Measurements from ENCODE around the gene NFIA. TPM values are rescaled to one million over a fixed set of nuclear protein-coding genes. Genes with fewer than 3 reads are reported as not detected.
"Not testable (repeated sequence)": the region's sequence is repeated elsewhere in the genome, so short reads cannot be mapped to it uniquely, and the experiment has no call there.

Gene NFIA
- total RNA-seq, 1 donor from 2014 or later, result 31.3 TPM

DNA sequence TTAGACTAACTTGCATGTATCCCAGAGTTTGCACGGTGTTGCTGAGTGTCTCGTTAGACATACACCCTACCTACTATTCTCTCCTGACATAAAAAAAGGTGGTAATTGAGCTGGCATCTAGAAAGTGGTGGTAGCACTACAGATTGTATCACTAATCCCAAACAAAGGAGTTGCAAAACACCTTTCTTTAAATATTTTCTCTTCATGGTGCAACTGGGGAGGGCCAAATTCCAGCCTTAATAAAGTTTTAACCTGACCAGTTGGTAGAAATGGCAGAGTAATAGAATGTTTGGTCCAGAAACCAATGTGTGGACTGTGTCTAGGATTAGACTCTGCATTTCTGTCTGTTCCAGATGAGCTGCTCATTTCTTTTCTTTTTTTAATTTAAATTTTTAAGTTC, 40.0 kb downstream of the NFIA start:
- no peak overlapping the region for H3K27ac ChIP-seq (ENCODE audit: low read depth, low read length)
- no peak overlapping the region for H3K9ac ChIP-seq (ENCODE audit: low read depth in 1 of 3, low read length in 3 of 3)
- no peaks in the 10 kb centered on the region for H3K36me3 ChIP-seq (ENCODE audit: control insufficient read depth in 3 of 3, insufficient read depth in 3 of 3, low read length in 3 of 3)
- H3K4me1 ChIP-seq (ENCODE audit: control insufficient read depth in 3 of 3, insufficient read depth in 3 of 3, low read length in 3 of 3), result peaks cover 34 to 52% (median 40%) of the 10 kb centered on the region in 3 donors
- no peaks in the 10 kb centered on the region for H3K9me3 ChIP-seq (ENCODE audit: control insufficient read depth in 3 of 3, low read length in 3 of 3)
- no peak overlapping the region for H3K4me3 ChIP-seq (ENCODE audit: low read length in 3 of 3)
- no peaks in the 10 kb centered on the region for H3K27me3 ChIP-seq (ENCODE audit: control insufficient read depth in 3 of 3, insufficient read depth in 3 of 3, low read length in 3 of 3)

DNA sequence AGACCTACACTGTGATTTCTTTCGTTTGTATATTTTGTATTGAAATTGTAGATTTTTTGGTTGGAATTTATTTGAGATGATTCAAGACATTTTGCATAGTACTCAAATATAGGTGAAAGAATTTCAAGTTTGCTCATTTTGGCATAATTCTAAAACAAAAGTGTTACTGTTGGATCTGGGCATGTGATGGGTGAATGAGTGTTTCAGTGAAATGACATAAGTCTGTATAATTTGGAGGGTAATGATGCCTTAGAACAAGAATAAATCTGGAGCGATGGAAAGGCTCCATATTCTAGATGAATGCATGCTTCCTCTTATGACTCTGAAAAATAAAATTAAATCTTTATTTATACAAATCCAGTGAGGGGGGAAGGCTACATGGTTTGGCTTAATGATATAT, 41.0 kb downstream of the NFIA start:
- H3K4me3 ChIP-seq (ENCODE audit: low read length in 3 of 3), result no peak overlapping the region
- no peaks in the 10 kb centered on the region for H3K36me3 ChIP-seq (ENCODE audit: control insufficient read depth in 3 of 3, insufficient read depth in 3 of 3, low read length in 3 of 3)
- H3K27ac ChIP-seq (ENCODE audit: low read depth, low read length), result no peak overlapping the region
- H3K9me3 ChIP-seq (ENCODE audit: control insufficient read depth in 3 of 3, low read length in 3 of 3), result no peaks in the 10 kb centered on the region
- no peaks in the 10 kb centered on the region for H3K27me3 ChIP-seq (ENCODE audit: control insufficient read depth in 3 of 3, insufficient read depth in 3 of 3, low read length in 3 of 3)
- H3K4me1 ChIP-seq (ENCODE audit: control insufficient read depth in 3 of 3, insufficient read depth in 3 of 3, low read length in 3 of 3), result peaks cover 34 to 52% (median 39%) of the 10 kb centered on the region in 3 donors
- H3K9ac ChIP-seq (ENCODE audit: low read depth in 1 of 3, low read length in 3 of 3), result no peak overlapping the region

DNA sequence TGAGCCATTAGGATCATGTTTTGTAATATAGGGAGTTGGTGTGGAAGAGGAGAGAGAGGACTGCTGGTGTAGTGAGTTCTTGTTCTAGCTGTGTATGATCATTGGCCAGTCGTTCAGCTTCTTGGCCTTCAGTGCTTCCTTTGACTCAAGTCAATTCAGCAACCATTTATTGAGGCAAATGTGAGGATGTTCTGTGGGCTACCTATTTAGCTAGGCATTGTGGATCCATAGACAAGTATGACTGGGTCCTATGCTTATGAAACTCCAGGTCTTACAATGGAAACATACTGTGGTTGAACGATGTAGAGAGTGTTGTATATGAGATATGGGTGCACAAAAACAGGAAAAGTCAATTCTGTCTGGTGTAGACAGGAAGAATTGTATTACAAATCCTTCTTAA, 41.7 kb downstream of the NFIA start:
- Histone ChIP-seq H3K9me3 (ENCODE audit: control insufficient read depth in 3 of 3, low read length in 3 of 3) (no peaks in the 10 kb centered on the region), H3K27me3 (ENCODE audit: control insufficient read depth in 3 of 3, insufficient read depth in 3 of 3, low read length in 3 of 3) (no peaks in the 10 kb centered on the region), H3K9ac (ENCODE audit: low read depth in 1 of 3, low read length in 3 of 3) (peak overlapping the region in 1 of 3 donors; percentile 55), H3K4me1 (ENCODE audit: control insufficient read depth in 3 of 3, insufficient read depth in 3 of 3, low read length in 3 of 3) (peaks cover 34 to 52% (median 35%) of the 10 kb centered on the region in 3 donors), H3K27ac (ENCODE audit: low read depth, low read length) (peak overlapping the region; percentile 88), H3K36me3 (ENCODE audit: control insufficient read depth in 3 of 3, insufficient read depth in 3 of 3, low read length in 3 of 3) (no peaks in the 10 kb centered on the region), H3K4me3 (ENCODE audit: low read length in 3 of 3) (peak overlapping the region in 1 of 3 donors; percentile 8)

DNA sequence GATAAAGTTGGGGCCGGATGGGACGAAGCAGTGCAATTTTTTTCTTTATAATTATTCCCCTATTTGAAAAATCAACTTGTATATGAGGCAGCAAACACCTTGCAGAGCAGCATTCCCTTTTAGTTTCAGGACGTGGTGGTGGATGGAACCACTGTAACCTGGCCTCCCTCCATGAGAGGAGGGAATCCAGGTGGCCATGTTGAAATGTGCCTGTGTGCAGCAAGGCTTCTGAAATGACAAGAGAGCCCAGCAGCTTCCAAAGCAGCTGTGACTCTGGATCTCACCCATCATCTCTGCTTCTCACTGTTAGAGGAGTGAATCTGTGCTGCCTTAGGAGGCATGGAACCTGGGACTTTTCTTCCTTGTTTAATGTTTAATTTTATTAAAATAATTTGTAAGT, 42.3 kb downstream of the NFIA start:
- Histone ChIP-seq H3K4me1 (ENCODE audit: control insufficient read depth in 3 of 3, insufficient read depth in 3 of 3, low read length in 3 of 3) (peaks cover 31 to 50% (median 35%) of the 10 kb centered on the region in 3 donors), H3K9ac (ENCODE audit: low read depth in 1 of 3, low read length in 3 of 3) (peak overlapping the region; percentile 55 to 66 (median 66)), H3K9me3 (ENCODE audit: control insufficient read depth in 3 of 3, low read length in 3 of 3) (no peaks in the 10 kb centered on the region), H3K27me3 (ENCODE audit: control insufficient read depth in 3 of 3, insufficient read depth in 3 of 3, low read length in 3 of 3) (no peaks in the 10 kb centered on the region), H3K36me3 (ENCODE audit: control insufficient read depth in 3 of 3, insufficient read depth in 3 of 3, low read length in 3 of 3) (no peaks in the 10 kb centered on the region), H3K27ac (ENCODE audit: low read depth, low read length) (peak overlapping the region; percentile 88), H3K4me3 (ENCODE audit: low read length in 3 of 3) (peak overlapping the region in 2 of 3 donors; percentile 15 to 37)

DNA sequence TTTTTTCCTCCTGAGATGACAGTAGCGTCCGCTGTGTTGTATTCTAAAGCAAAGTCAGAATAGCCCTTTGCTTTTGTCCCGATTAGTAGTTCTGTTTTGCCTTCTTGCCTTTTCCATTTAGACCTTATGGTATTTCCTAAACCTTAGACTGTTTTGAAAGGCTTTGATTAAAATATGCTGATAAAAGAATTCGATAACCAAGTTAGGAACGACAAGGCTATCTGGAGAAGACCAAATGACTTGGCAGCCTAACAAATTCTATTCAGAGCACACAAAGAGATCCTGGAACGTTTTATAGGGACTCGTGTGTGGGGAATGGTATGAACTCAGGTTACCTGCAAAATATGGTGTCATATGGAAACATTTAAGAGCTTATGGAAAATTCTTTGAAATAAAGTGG, 42.9 kb downstream of the NFIA start:
- H3K27ac ChIP-seq (ENCODE audit: low read depth, low read length), result peak overlapping the region; percentile 88

DNA sequence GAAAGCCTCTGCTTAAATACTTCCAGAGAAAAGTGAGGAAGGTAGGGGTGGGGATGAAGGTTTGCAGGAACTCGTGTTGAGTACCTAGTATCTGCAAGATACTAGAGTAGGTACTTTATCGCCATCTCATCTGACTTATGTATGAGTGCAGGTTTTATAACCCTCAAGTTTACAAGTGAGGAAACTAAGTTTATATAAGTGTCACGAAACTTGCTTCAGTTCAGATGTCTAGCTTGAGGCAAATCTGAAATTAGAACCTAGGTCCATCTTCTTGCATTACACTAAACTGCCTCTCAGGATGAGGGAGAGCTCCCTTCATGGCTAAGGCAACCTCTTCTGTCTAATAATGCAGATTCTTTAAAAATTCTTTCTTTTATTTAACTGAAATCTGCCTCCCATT, 43.5 kb downstream of the NFIA start:
- peak overlapping the region in 1 of 3 donors; percentile 13 for H3K4me3 ChIP-seq (ENCODE audit: low read length in 3 of 3)
- H3K27me3 ChIP-seq (ENCODE audit: control insufficient read depth in 3 of 3, insufficient read depth in 3 of 3, low read length in 3 of 3), result no peaks in the 10 kb centered on the region
- H3K9me3 ChIP-seq (ENCODE audit: control insufficient read depth in 3 of 3, low read length in 3 of 3), result no peaks in the 10 kb centered on the region
- H3K27ac ChIP-seq (ENCODE audit: low read depth, low read length), result peak overlapping the region; percentile 88
- peaks cover 26 to 39% (median 35%) of the 10 kb centered on the region in 3 donors for H3K4me1 ChIP-seq (ENCODE audit: control insufficient read depth in 3 of 3, insufficient read depth in 3 of 3, low read length in 3 of 3)
- H3K9ac ChIP-seq (ENCODE audit: low read depth in 1 of 3, low read length in 3 of 3), result peak overlapping the region in 1 of 3 donors; percentile 55
- no peaks in the 10 kb centered on the region for H3K36me3 ChIP-seq (ENCODE audit: control insufficient read depth in 3 of 3, insufficient read depth in 3 of 3, low read length in 3 of 3)

More for the DNA sequence above, 42.9 kb downstream of the NFIA start:
- H3K4me3 ChIP-seq (ENCODE audit: low read length in 3 of 3), result peak overlapping the region; percentile 15 to 42 (median 38)
- H3K4me1 ChIP-seq (ENCODE audit: control insufficient read depth in 3 of 3, insufficient read depth in 3 of 3, low read length in 3 of 3), result peaks cover 26 to 45% (median 35%) of the 10 kb centered on the region in 3 donors
- H3K36me3 ChIP-seq (ENCODE audit: control insufficient read depth in 3 of 3, insufficient read depth in 3 of 3, low read length in 3 of 3), result no peaks in the 10 kb centered on the region
- H3K9ac ChIP-seq (ENCODE audit: low read depth in 1 of 3, low read length in 3 of 3), result peak overlapping the region; percentile 55 to 66 (median 66)
- no peaks in the 10 kb centered on the region for H3K9me3 ChIP-seq (ENCODE audit: control insufficient read depth in 3 of 3, low read length in 3 of 3)
- no peaks in the 10 kb centered on the region for H3K27me3 ChIP-seq (ENCODE audit: control insufficient read depth in 3 of 3, insufficient read depth in 3 of 3, low read length in 3 of 3)

DNA sequence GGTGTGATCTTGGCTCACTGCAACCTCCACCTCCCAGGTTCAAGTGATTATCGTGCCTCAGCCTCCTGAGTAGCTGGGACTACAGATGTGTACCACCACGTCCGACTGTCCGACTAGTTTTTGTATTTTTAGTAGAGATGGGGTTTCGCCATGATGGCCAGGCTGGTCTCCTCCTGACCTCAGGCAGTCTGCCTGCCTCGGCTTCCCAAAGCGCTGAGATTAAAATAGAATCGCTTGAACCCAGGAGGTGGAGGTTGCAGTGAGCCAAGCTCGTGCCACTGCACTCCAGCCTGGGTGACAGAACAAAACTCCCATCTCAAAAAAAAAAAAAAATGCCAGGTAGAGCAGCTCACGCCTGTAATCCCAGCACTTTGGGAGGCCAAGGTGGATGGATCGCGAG, 44.5 kb downstream of the NFIA start:
- not testable (repeated sequence) for H3K9ac ChIP-seq (ENCODE audit: low read depth in 1 of 3, low read length in 3 of 3); H3K9me3 ChIP-seq (ENCODE audit: control insufficient read depth in 3 of 3, low read length in 3 of 3); H3K4me3 ChIP-seq (ENCODE audit: low read length in 3 of 3); H3K36me3 ChIP-seq (ENCODE audit: control insufficient read depth in 3 of 3, insufficient read depth in 3 of 3, low read length in 3 of 3); H3K27me3 ChIP-seq (ENCODE audit: control insufficient read depth in 3 of 3, insufficient read depth in 3 of 3, low read length in 3 of 3)
- peaks cover 25 to 33% (median 27%) of the 10 kb centered on the region in 3 donors for H3K4me1 ChIP-seq (ENCODE audit: control insufficient read depth in 3 of 3, insufficient read depth in 3 of 3, low read length in 3 of 3)
- H3K27ac ChIP-seq (ENCODE audit: low read depth, low read length), result peak overlapping the region; percentile 18

DNA sequence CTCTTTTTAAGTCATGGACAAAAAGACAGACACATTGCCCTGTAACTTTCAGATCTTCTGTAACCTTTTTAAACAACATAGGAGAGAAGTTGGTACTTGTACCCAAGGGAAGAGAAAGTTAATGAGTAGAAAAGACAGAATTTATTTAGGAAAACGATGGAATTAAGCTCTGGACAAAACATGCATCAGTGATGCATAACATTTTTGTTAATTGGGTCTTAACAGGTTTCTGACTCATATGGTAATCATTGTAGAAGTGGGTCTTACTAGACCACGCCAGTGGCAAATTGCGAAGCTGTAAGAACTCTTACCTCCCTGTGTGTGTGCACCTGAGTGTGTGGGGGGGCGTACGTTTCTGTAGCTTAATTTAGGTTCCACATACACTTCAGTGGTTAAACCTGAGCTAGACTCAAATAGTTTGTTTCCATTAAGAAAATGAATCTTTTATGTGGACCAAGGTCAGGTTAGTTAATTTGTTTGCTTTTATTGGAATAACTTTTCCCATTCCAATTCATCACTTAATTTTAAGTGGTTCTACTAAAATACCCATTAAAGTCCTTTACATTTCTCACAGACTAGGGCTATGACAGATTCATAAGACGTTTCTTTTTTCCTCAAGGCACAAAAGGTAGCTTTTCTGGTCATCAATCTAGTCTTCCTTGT, 48.1 kb downstream of the NFIA start:
- Histone ChIP-seq H3K4me1 (ENCODE audit: control insufficient read depth in 3 of 3, insufficient read depth in 3 of 3, low read length in 3 of 3) (peaks cover 16 to 26% (median 17%) of the 10 kb centered on the region in 3 donors), H3K9me3 (ENCODE audit: control insufficient read depth in 3 of 3, low read length in 3 of 3) (no peaks in the 10 kb centered on the region), H3K4me3 (ENCODE audit: low read length in 3 of 3) (no peak overlapping the region), H3K36me3 (ENCODE audit: control insufficient read depth in 3 of 3, insufficient read depth in 3 of 3, low read length in 3 of 3) (no peaks in the 10 kb centered on the region), H3K27me3 (ENCODE audit: control insufficient read depth in 3 of 3, insufficient read depth in 3 of 3, low read length in 3 of 3) (no peaks in the 10 kb centered on the region), H3K9ac (ENCODE audit: low read depth in 1 of 3, low read length in 3 of 3) (no peak overlapping the region), H3K27ac (ENCODE audit: low read depth, low read length) (no peak overlapping the region)

DNA sequence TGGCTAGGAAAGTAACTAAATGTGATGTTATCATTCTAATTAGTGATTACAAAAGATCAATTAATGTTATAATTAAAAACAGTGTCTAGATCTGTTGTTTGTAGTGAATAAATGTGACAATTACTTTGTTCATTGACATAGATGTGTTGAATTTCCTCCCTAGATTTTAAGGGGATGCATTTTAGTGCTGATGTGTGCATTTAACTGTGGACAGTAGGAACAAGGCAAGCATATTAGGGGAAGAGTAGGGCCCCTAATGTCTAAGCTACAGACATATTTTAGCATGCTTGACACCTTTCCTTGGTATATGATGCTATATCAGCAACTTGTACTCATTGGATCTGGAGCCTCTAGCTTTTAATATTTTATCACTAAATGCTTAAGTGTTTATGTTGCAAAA, 48.9 kb downstream of the NFIA start:
- H3K27ac ChIP-seq (ENCODE audit: low read depth, low read length), result no peak overlapping the region
- H3K4me1 ChIP-seq (ENCODE audit: control insufficient read depth in 3 of 3, insufficient read depth in 3 of 3, low read length in 3 of 3), result peaks cover 12 to 20% (median 13%) of the 10 kb centered on the region in 3 donors
- no peaks in the 10 kb centered on the region for H3K27me3 ChIP-seq (ENCODE audit: control insufficient read depth in 3 of 3, insufficient read depth in 3 of 3, low read length in 3 of 3)

DNA sequence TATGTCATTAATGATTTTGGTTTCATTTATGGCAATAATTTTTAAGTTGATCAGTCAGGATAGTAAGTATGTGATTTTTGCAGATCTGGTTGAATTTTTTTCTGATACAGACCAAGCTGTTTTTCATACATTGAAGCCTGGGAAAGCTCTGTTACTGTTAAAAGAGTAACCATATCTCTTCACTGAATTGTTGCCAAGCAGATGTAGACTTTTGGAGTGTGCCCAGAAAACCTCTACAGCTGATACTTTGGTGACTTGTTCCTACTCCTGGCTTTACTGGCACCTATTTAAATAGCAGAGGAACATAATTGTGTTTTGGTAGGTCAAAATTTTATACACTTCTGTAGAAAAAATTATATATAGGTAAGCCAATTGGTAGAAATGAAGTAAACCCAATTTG, 49.4 kb downstream of the NFIA start:
- Histone ChIP-seq H3K4me3 (ENCODE audit: low read length in 3 of 3) (peak overlapping the region in 1 of 3 donors; percentile 23), H3K9me3 (ENCODE audit: control insufficient read depth in 3 of 3, low read length in 3 of 3) (no peaks in the 10 kb centered on the region), H3K4me1 (ENCODE audit: control insufficient read depth in 3 of 3, insufficient read depth in 3 of 3, low read length in 3 of 3) (peaks cover 8 to 17% (median 13%) of the 10 kb centered on the region in 3 donors), H3K27ac (ENCODE audit: low read depth, low read length) (peak overlapping the region; percentile 38), H3K9ac (ENCODE audit: low read depth in 1 of 3, low read length in 3 of 3) (no peak overlapping the region), H3K27me3 (ENCODE audit: control insufficient read depth in 3 of 3, insufficient read depth in 3 of 3, low read length in 3 of 3) (no peaks in the 10 kb centered on the region), H3K36me3 (ENCODE audit: control insufficient read depth in 3 of 3, insufficient read depth in 3 of 3, low read length in 3 of 3) (no peaks in the 10 kb centered on the region)

More for the DNA sequence above, 48.9 kb downstream of the NFIA start:
- Histone ChIP-seq H3K4me3 (ENCODE audit: low read length in 3 of 3) (no peak overlapping the region), H3K9ac (ENCODE audit: low read depth in 1 of 3, low read length in 3 of 3) (no peak overlapping the region), H3K9me3 (ENCODE audit: control insufficient read depth in 3 of 3, low read length in 3 of 3) (no peaks in the 10 kb centered on the region), H3K36me3 (ENCODE audit: control insufficient read depth in 3 of 3, insufficient read depth in 3 of 3, low read length in 3 of 3) (no peaks in the 10 kb centered on the region)

Data from skeletal muscle tissue (tissue), 4 donors.